ENCODE results near the gene FLYWCH2.

- TF ChIP-seq CTCF (IDR thresholded peaks at IDR 0.05) (no peak), POLR2A (IDR thresholded peaks at IDR 0.05) (no peak)
Measured at GRCh38 chr16:2856061-2856670, 26.8 kb upstream of the FLYWCH2 start.

Measured in Peyer's patch (tissue), 4 donors.